ENCODE results near the gene GARIN5B. TPM values are rescaled to one million over a fixed set of nuclear protein-coding genes. Genes with fewer than 3 reads are reported as not detected.
"Not testable (repeated sequence)": the region's sequence is repeated elsewhere in the genome, so short reads cannot be mapped to it uniquely, and the experiment has no call there.

The GARIN5B gene
- total and polyA plus RNA-seq, 8 donors, result 0.04 to 0.06 TPM; not detected in 6

GRCh38 chr19:55336101-55336500, 27.0 kb downstream of the GARIN5B start:
- Histone ChIP-seq H3K27ac (no peak overlapping the region), H3K4me3 (no peak overlapping the region), H3K27me3 (peaks cover 0 to 41% of the 10 kb centered on the region in 2 donors), H3K36me3 (no peaks in the 10 kb centered on the region), H3K9me3 (no peaks in the 10 kb centered on the region), H3K4me1 (peaks cover 8 to 26% of the 10 kb centered on the region in 2 donors)
- DNase-seq (no peak), ATAC-seq (no peak)
- intact Hi-C loops (cut with DNase I), result no loop called here
- TF ChIP-seq CTCF (IDR thresholded peaks at IDR 0.05), result no peak

GRCh38 chr19:55333870-55334269, 29.2 kb downstream of the GARIN5B start:
- Histone ChIP-seq H3K4me3 (no peak overlapping the region), H3K27me3 (peaks cover 0 to 41% of the 10 kb centered on the region in 2 donors), H3K9me3 (no peaks in the 10 kb centered on the region), H3K36me3 (no peaks in the 10 kb centered on the region), H3K27ac (no peak overlapping the region), H3K4me1 (peaks cover 4 to 25% of the 10 kb centered on the region in 2 donors)
- DNase-seq, result no peak
- no peak for TF ChIP-seq CTCF (IDR thresholded peaks at IDR 0.05)
- ATAC-seq, result no peak
- intact Hi-C loops (cut with DNase I), result no loop called here

GRCh38 chr19:55329791-55330190, 33.3 kb downstream of the GARIN5B start:
- H3K36me3 ChIP-seq; DNase-seq; H3K27ac ChIP-seq; ATAC-seq; H3K9me3 ChIP-seq; H3K4me3 ChIP-seq; intact Hi-C loops (cut with DNase I): not testable (repeated sequence)
- peaks cover 0 to 25% of the 10 kb centered on the region in 2 donors for H3K27me3 ChIP-seq
- H3K4me1 ChIP-seq, result peaks cover 0 to 40% of the 10 kb centered on the region in 2 donors

- Histone ChIP-seq H3K4me1 (peaks cover 0 to 40% of the 10 kb centered on the region in 2 donors), H3K27me3 (peaks cover 0 to 19% of the 10 kb centered on the region in 2 donors)
- DNase-seq; ATAC-seq; H3K27ac ChIP-seq; H3K4me3 ChIP-seq; intact Hi-C loops (cut with DNase I); H3K36me3 ChIP-seq; H3K9me3 ChIP-seq: not testable (repeated sequence)
These were observed 34.2 kb downstream of the GARIN5B start for GRCh38 chr19:55328774-55329318.

GRCh38 chr19:55325172-55325571, 37.9 kb downstream of the GARIN5B start, which contains the start of gene TMEM150B:
Gene TMEM150B, minus strand, starts transcription at chr19:55325341. Its CDS starts 4,305 bp downstream, at chr19:55321036.
- H3K4me1 ChIP-seq, result peaks cover 0 to 39% of the 10 kb centered on the region in 2 donors
- H3K27ac ChIP-seq, result peak within 1 kb of the TSS; percentile 69 to 73
- no peak for TF ChIP-seq CTCF (IDR thresholded peaks at IDR 0.05)
- peaks cover 0 to 15% of the 10 kb centered on the region in 2 donors for H3K27me3 ChIP-seq
- peak within 1 kb of the TSS in 1 of 2 donors; percentile 35 for H3K4me3 ChIP-seq
- ATAC-seq (peak; percentile 29), DNase-seq (peak in 1 of 4 donors; percentile 66)
- H3K9me3 ChIP-seq, result no peaks in the 10 kb centered on the region
- H3K36me3 ChIP-seq, result peaks cover 0 to 2% of the 10 kb centered on the region in 2 donors
- intact Hi-C loops (cut with DNase I), result no loop called here

- no peak for ATAC-seq
These were observed 38.4 kb downstream of the GARIN5B start for GRCh38 chr19:55324662-55325061.

More at GRCh38 chr19:55324662-55325061, 38.4 kb downstream of the GARIN5B start:
- intact Hi-C loops (cut with DNase I), result no loop called here
- DNase-seq, result no peak
- no peak for TF ChIP-seq CTCF (IDR thresholded peaks at IDR 0.05)
- Histone ChIP-seq H3K4me3 (peak overlapping the region in 1 of 2 donors; percentile 35), H3K36me3 (peaks cover 0 to 8% of the 10 kb centered on the region in 2 donors), H3K4me1 (peaks cover 0 to 34% of the 10 kb centered on the region in 2 donors), H3K27ac (peak overlapping the region; percentile 69 to 73), H3K9me3 (no peaks in the 10 kb centered on the region), H3K27me3 (peaks cover 0 to 20% of the 10 kb centered on the region in 2 donors)
